Mesendoderm (in vitro differentiated cells): Measurements from ENCODE around the gene GDF11.

Experiments
- DNase-seq: peaks from one replicate; pipeline ENCODE4 v3.0.0; 2013
- H2AK5ac ChIP-seq: 2 replicates; pipeline ENCODE4 v1.6.1; 2013; ENCODE audit warnings: low read length, inconsistent platforms
- H2BK120ac ChIP-seq: 2 replicates; pipeline ENCODE4 v1.6.1; 2013; ENCODE audit warnings: low read depth, mild to moderate bottlenecking, low read length, moderate library complexity, mixed read lengths
- H2BK15ac ChIP-seq: replicated peaks from 2 replicates; pipeline ENCODE4 v1.6.1; 2013; ENCODE audit warnings: low read depth, mild to moderate bottlenecking, moderate library complexity
- H2BK5ac ChIP-seq: 2 replicates; pipeline ENCODE4 v1.6.1; 2013; ENCODE audit warnings: low read length, inconsistent platforms
- H3K18ac ChIP-seq: 2 replicates; pipeline ENCODE4 v1.6.1; 2013; ENCODE audit warnings: mild to moderate bottlenecking, low read length, mixed read lengths
- H3K23ac ChIP-seq: one replicate; pipeline ENCODE4 v1.6.1; 2013; ENCODE audit warnings: low read length
- H3K27ac ChIP-seq: 2 replicates; pipeline ENCODE4 v1.5.1; 2013; ENCODE audit warnings: low read depth, mild to moderate bottlenecking, inconsistent platforms, low read length, moderate library complexity
- H3K27me3 ChIP-seq: 2 replicates; pipeline ENCODE4 v1.6.1; 2013; ENCODE audit warnings: low read length, control low read depth, mild to moderate bottlenecking, inconsistent platforms; ENCODE audit not compliant: insufficient read depth, poor library complexity
- H3K36me3 ChIP-seq: 2 replicates; pipeline ENCODE4 v1.6.1; 2013; ENCODE audit warnings: low read length, inconsistent platforms; ENCODE audit not compliant: control insufficient read depth, insufficient read depth
- H3K4ac ChIP-seq: one replicate; pipeline ENCODE4 v1.6.1; 2013; ENCODE audit warnings: low read depth, mild to moderate bottlenecking, low read length, moderate library complexity
- H3K4me1 ChIP-seq: 2 replicates; pipeline ENCODE4 v1.6.1; 2013; ENCODE audit warnings: low read depth, low read length, inconsistent platforms; ENCODE audit not compliant: control insufficient read depth
- H3K4me2 ChIP-seq: 2 replicates; pipeline ENCODE4 v1.6.1; 2013; ENCODE audit warnings: low read length
- H3K4me3 ChIP-seq: 2 replicates; pipeline ENCODE4 v1.5.1; 2013; ENCODE audit warnings: mild to moderate bottlenecking, low read length
- H3K56ac ChIP-seq: one replicate; pipeline ENCODE4 v1.6.1; 2013; ENCODE audit warnings: low read length
- H3K79me1 ChIP-seq: 2 replicates; pipeline ENCODE4 v1.6.1; 2013; ENCODE audit warnings: low read length, inconsistent platforms
- H3K79me2 ChIP-seq: 2 replicates; pipeline ENCODE4 v1.6.1; 2013; ENCODE audit warnings: mild to moderate bottlenecking, low read length; ENCODE audit not compliant: control insufficient read depth, insufficient read depth
- H3K9ac ChIP-seq: 2 replicates; pipeline ENCODE4 v1.6.1; 2013; ENCODE audit warnings: low read length, inconsistent platforms
- H4K5ac ChIP-seq: one replicate; pipeline ENCODE4 v1.6.1; 2013; ENCODE audit warnings: low read length
- H4K8ac ChIP-seq: one replicate; pipeline ENCODE4 v1.6.1; 2013; ENCODE audit warnings: low read depth, mild to moderate bottlenecking, control low read depth, low read length, moderate library complexity
- WGBS: extraction: QIAGEN DNeasy Blood & Tissue Kit; methylation state at CpG from one replicate; pipeline ENCODE4 v1.1.7; 2013; ENCODE audit warnings: low lambda C conversion rate, missing lambda C conversion rate; ENCODE audit not compliant: insufficient coverage; ENCODE audit errors: extremely low coverage; 5-methylcytosine and 5-hydroxymethylcytosine counted together

Gene GDF11

GRCh38 chr12:55767156-55767555, 24.2 kb downstream of the GDF11 start:
- H3K9ac ChIP-seq = no peak overlapping the region
- no peak overlapping the region for H2BK120ac ChIP-seq
- H3K23ac ChIP-seq = no peak overlapping the region
- no peaks in the 10 kb centered on the region for H3K27me3 ChIP-seq
- no peak overlapping the region for H3K27ac ChIP-seq
- H3K79me2 ChIP-seq = no peaks in the 10 kb centered on the region
- no peak overlapping the region for H3K56ac ChIP-seq
- H4K5ac ChIP-seq = no peak overlapping the region
- no peak overlapping the region for H3K4ac ChIP-seq
- H2BK15ac ChIP-seq = no peak overlapping the region
- no peak overlapping the region for H4K8ac ChIP-seq
- H2AK5ac ChIP-seq = no peak overlapping the region
- no peaks in the 10 kb centered on the region for H3K36me3 ChIP-seq
- no peak overlapping the region for H3K4me2 ChIP-seq
- WGBS = no CpG with 5 or more reads among the region's 4 CpGs
- no peak overlapping the region for H2BK5ac ChIP-seq
- H3K4me1 ChIP-seq = no peaks in the 10 kb centered on the region
- peaks cover 6% of the 10 kb centered on the region for H3K79me1 ChIP-seq
- DNase-seq = no peak
- H3K4me3 ChIP-seq = no peak overlapping the region
- H3K18ac ChIP-seq = no peak overlapping the region

GRCh38 chr12:55771736-55772135, 28.8 kb downstream of the GDF11 start:
- H4K5ac ChIP-seq = no peak overlapping the region
- H2AK5ac ChIP-seq = no peak overlapping the region
- no peak overlapping the region for H4K8ac ChIP-seq
- no peaks in the 10 kb centered on the region for H3K79me2 ChIP-seq
- no peak overlapping the region for H3K23ac ChIP-seq
- H3K4me1 ChIP-seq = no peaks in the 10 kb centered on the region
- no peak overlapping the region for H3K56ac ChIP-seq
- H3K4me2 ChIP-seq = no peak overlapping the region
- no peak overlapping the region for H2BK5ac ChIP-seq
- no peak overlapping the region for H2BK15ac ChIP-seq
- DNase-seq = no peak
- no CpG with 5 or more reads among the region's 6 CpGs for WGBS
- H3K79me1 ChIP-seq = peaks cover 3% of the 10 kb centered on the region
- H3K4ac ChIP-seq = no peak overlapping the region
- H2BK120ac ChIP-seq = no peak overlapping the region
- no peaks in the 10 kb centered on the region for H3K27me3 ChIP-seq
- no peak overlapping the region for H3K18ac ChIP-seq
- H3K9ac ChIP-seq = no peak overlapping the region
- H3K4me3 ChIP-seq = no peak overlapping the region
- H3K36me3 ChIP-seq = no peaks in the 10 kb centered on the region
- no peak overlapping the region for H3K27ac ChIP-seq

DNA sequence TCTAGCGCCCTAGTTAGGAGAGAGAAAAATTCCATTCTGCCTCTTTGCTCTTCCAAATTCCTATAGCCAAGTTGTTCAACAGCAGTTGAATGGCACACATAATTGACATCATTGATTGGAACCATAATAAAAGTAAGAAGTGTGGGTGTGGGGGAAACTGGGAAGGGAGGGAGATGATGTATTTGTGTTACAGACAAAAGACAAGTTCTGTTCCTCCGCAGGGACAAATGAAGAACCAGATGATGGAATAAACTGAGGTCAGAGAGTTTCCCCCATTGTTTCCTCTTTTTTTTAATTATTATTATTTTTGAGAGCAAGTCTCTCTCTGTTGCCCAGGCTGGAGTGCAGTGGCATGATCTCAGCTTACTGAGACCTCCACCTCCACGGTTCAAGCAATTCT, 34.9 kb downstream of the GDF11 start:
- H3K4ac ChIP-seq = no peak overlapping the region
- no CpG with 5 or more reads among the region's 3 CpGs for WGBS
- no peak overlapping the region for H3K56ac ChIP-seq
- no peak overlapping the region for H3K4me2 ChIP-seq
- no peak overlapping the region for H2BK120ac ChIP-seq
- H3K79me2 ChIP-seq = no peaks in the 10 kb centered on the region
- H3K79me1 ChIP-seq = peaks cover 3% of the 10 kb centered on the region
- no peak overlapping the region for H2BK5ac ChIP-seq
- no peaks in the 10 kb centered on the region for H3K4me1 ChIP-seq
- H3K4me3 ChIP-seq = no peak overlapping the region
- no peaks in the 10 kb centered on the region for H3K27me3 ChIP-seq
- H3K36me3 ChIP-seq = no peaks in the 10 kb centered on the region
- H3K18ac ChIP-seq = no peak overlapping the region
- H3K23ac ChIP-seq = no peak overlapping the region
- no peak overlapping the region for H3K9ac ChIP-seq
- DNase-seq = no peak
- no peak overlapping the region for H2AK5ac ChIP-seq
- H3K27ac ChIP-seq = no peak overlapping the region
- no peak overlapping the region for H2BK15ac ChIP-seq
- H4K5ac ChIP-seq = no peak overlapping the region
- H4K8ac ChIP-seq = no peak overlapping the region

GRCh38 chr12:55780685-55781084, 37.8 kb downstream of the GDF11 start:
- H3K36me3 ChIP-seq = peaks cover 2% of the 10 kb centered on the region

GRCh38 chr12:55788546-55788945, 45.6 kb downstream of the GDF11 start:
- no peak overlapping the region for H2BK5ac ChIP-seq
- no peak overlapping the region for H2BK15ac ChIP-seq
- H3K4ac ChIP-seq = no peak overlapping the region
- no peak for DNase-seq
- H3K36me3 ChIP-seq = peaks cover 4% of the 10 kb centered on the region
- H3K79me1 ChIP-seq = no peaks in the 10 kb centered on the region
- no peaks in the 10 kb centered on the region for H3K79me2 ChIP-seq
- H3K4me2 ChIP-seq = no peak overlapping the region
- no peak overlapping the region for H2BK120ac ChIP-seq
- H4K5ac ChIP-seq = no peak overlapping the region
- H3K9ac ChIP-seq = no peak overlapping the region
- H4K8ac ChIP-seq = no peak overlapping the region
- H3K23ac ChIP-seq = no peak overlapping the region
- H3K18ac ChIP-seq = no peak overlapping the region
- H3K27ac ChIP-seq = no peak overlapping the region
- WGBS = no CpG with 5 or more reads among the region's 7 CpGs
- H2AK5ac ChIP-seq = no peak overlapping the region
- H3K4me1 ChIP-seq = no peaks in the 10 kb centered on the region
- no peaks in the 10 kb centered on the region for H3K27me3 ChIP-seq
- H3K4me3 ChIP-seq = no peak overlapping the region
- H3K56ac ChIP-seq = no peak overlapping the region

More at GRCh38 chr12:55780685-55781084, 37.8 kb downstream of the GDF11 start:
- Histone ChIP-seq H2BK5ac (no peak overlapping the region), H3K23ac (no peak overlapping the region), H2BK120ac (no peak overlapping the region), H3K4me2 (no peak overlapping the region), H2BK15ac (no peak overlapping the region), H4K8ac (no peak overlapping the region), H3K79me2 (no peaks in the 10 kb centered on the region), H3K27me3 (no peaks in the 10 kb centered on the region), H3K4me3 (no peak overlapping the region), H3K4ac (no peak overlapping the region), H3K79me1 (peaks cover 3% of the 10 kb centered on the region), H4K5ac (no peak overlapping the region), H3K56ac (no peak overlapping the region), H2AK5ac (no peak overlapping the region), H3K27ac (no peak overlapping the region), H3K18ac (no peak overlapping the region), H3K9ac (no peak overlapping the region), H3K4me1 (no peaks in the 10 kb centered on the region)
- DNase-seq = no peak
- WGBS = no CpG with 5 or more reads among the region's 2 CpGs

DNA sequence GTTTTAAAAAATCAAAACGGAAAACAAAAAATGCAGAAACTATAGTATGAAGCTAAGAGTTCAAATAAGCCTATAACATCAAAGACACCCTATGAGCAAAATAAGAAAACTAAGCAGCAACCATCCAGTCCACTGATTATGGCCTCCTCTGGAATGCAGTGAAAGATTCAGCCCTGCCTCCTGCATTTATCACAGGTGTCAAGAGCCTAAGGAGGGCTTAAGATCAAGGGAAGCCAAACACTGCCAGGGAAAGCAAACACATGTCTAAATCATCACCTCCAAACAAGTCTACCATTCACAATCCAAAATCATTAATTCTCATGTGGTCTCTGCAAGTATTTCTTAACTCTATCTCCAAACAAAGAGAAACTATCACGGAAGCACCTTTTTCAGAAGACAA, 46.2 kb downstream of the GDF11 start:
- Histone ChIP-seq H4K8ac (no peak overlapping the region), H3K23ac (no peak overlapping the region), H3K9ac (no peak overlapping the region), H2AK5ac (no peak overlapping the region), H2BK120ac (no peak overlapping the region), H2BK5ac (no peak overlapping the region), H3K27ac (no peak overlapping the region), H3K56ac (no peak overlapping the region), H3K27me3 (no peaks in the 10 kb centered on the region), H3K79me2 (no peaks in the 10 kb centered on the region), H3K4ac (no peak overlapping the region), H3K4me3 (no peak overlapping the region), H3K4me1 (no peaks in the 10 kb centered on the region), H2BK15ac (no peak overlapping the region), H3K4me2 (no peak overlapping the region), H4K5ac (no peak overlapping the region), H3K79me1 (no peaks in the 10 kb centered on the region), H3K18ac (no peak overlapping the region), H3K36me3 (peaks cover 4% of the 10 kb centered on the region)
- WGBS = no CpG with 5 or more reads among the region's 2 CpGs
- no peak for DNase-seq
